Activated CD8-positive, alpha-beta memory T cell treated with anti-CD3 and anti-CD28 coated beads for 1 hour (primary cell): Measurements from ENCODE around the gene UNK.
"Not testable (repeated sequence)": the region's sequence is repeated elsewhere in the genome, so short reads cannot be mapped to it uniquely, and the experiment has no call there.

Source experiments
- DNase-seq, 2 donors: peaks; one replicate each; pipeline ENCODE4 v3.0.0-alpha.2; 2020; ENCODE audit warnings: low read depth in 1 of 2; ENCODE audit errors: extremely low read depth in 1 of 2

UNK gene

GRCh38 chr17:75793460-75793859 is 8.9 kb downstream of the UNK start:
- DNase-seq = no peak

- DNase-seq = no peak
These were observed 11.4 kb downstream of the UNK start for GRCh38 chr17:75795820-75796607.

GRCh38 chr17:75799402-75799801 is 14.8 kb downstream of the UNK start:
- no peak for DNase-seq

- DNase-seq = no peak
These were observed 19.3 kb downstream of the UNK start for GRCh38 chr17:75803883-75804282.

GRCh38 chr17:75806822-75807500 is 22.4 kb downstream of the UNK start:
- no peak for DNase-seq

GRCh38 chr17:75807861-75808260 is 23.3 kb downstream of the UNK start:
- DNase-seq = no peak

- DNase-seq = no peak
These were observed 23.9 kb downstream of the UNK start for GRCh38 chr17:75808549-75808904.

GRCh38 chr17:75808905-75809621 is 24.5 kb downstream of the UNK start:
- DNase-seq = no peak

- DNase-seq = no peak
These were observed 25.1 kb downstream of the UNK start for GRCh38 chr17:75809631-75810111.

- DNase-seq = no peak
These were observed 25.6 kb downstream of the UNK start for GRCh38 chr17:75810216-75810615.

- not testable (repeated sequence) for DNase-seq
These were observed 26.1 kb downstream of the UNK start for GRCh38 chr17:75810756-75811155.

- DNase-seq = no peak
These were observed 26.6 kb downstream of the UNK start for GRCh38 chr17:75811174-75811573.

- DNase-seq = no peak
These were observed 27.7 kb downstream of the UNK start for GRCh38 chr17:75812096-75813013.

- DNase-seq = no peak
These were observed 28.7 kb downstream of the UNK start for GRCh38 chr17:75813081-75814020.

GRCh38 chr17:75814021-75814395 is 29.4 kb downstream of the UNK start:
- DNase-seq = no peak

- no peak for DNase-seq
These were observed 30.3 kb downstream of the UNK start for GRCh38 chr17:75814900-75815373.

- no peak for DNase-seq
These were observed 30.8 kb downstream of the UNK start for GRCh38 chr17:75815399-75815798.

- no peak for DNase-seq
These were observed 32.1 kb downstream of the UNK start for GRCh38 chr17:75816693-75817092.

- no peak for DNase-seq
These were observed 33.0 kb downstream of the UNK start for GRCh38 chr17:75817571-75817970.
